Keratinocyte (primary cell): ENCODE measurements around the gene MANSC4. TPM values are rescaled to one million over a fixed set of nuclear protein-coding genes. Genes with fewer than 3 reads are reported as not detected.

ENCODE experiments used
- DNase-seq: peaks from one replicate; pipeline ENCODE4 v3.0.0-alpha.2; 2011; ENCODE audit warnings: low read depth, missing footprints, low spot score
- FAIRE-seq: peaks from 2 replicates; lab custom pipeline; 2011; peaks lifted over from hg19 to GRCh38; lab: Jason Lieb, UNC
- H2AFZ ChIP-seq: 2 replicates; pipeline ENCODE4 v1.6.0; 2012; ENCODE audit warnings: low read length, control low read depth, inconsistent platforms; ENCODE audit not compliant: control insufficient read depth
- H3K27ac ChIP-seq: 2 replicates; pipeline ENCODE4 v1.5.1; 2011; ENCODE audit warnings: low read length; ENCODE audit not compliant: control insufficient read depth, insufficient read depth
- H3K27me3 ChIP-seq: 3 replicates; pipeline ENCODE4 v1.6.0; 2011; ENCODE audit warnings: low read length; ENCODE audit not compliant: control insufficient read depth, insufficient read depth; ENCODE audit errors: extremely low read depth
- H3K36me3 ChIP-seq, 2 experiments: 2 replicates in 1 of 2; 3 replicates in 1 of 2; pipeline ENCODE4 v1.5.1; 2011; ENCODE audit warnings: low read length in 2 of 2, mild to moderate bottlenecking in 1 of 2; ENCODE audit not compliant: control insufficient read depth in 2 of 2, insufficient read depth in 2 of 2; ENCODE audit errors: extremely low read depth in 1 of 2
- H3K4me1 ChIP-seq: 3 replicates; pipeline ENCODE4 v1.5.1; 2011; ENCODE audit warnings: low read length; ENCODE audit not compliant: control insufficient read depth, insufficient read depth; ENCODE audit errors: extremely low read depth
- H3K4me2 ChIP-seq: 3 replicates; pipeline ENCODE4 v1.6.0; 2011; ENCODE audit warnings: low read depth, low read length; ENCODE audit not compliant: control insufficient read depth, insufficient read depth; ENCODE audit errors: extremely low read depth
- H3K4me3 ChIP-seq, 3 experiments: fragments of 200-600 bp in 1 of 3; sonication (generic) in 1 of 3; 2 replicates in 2 of 3; 3 replicates in 1 of 3; pipeline ENCODE4 v1.5.1; 2011 to 2016; ENCODE audit warnings: low read length in 3 of 3, mild to moderate bottlenecking in 3 of 3, control low read depth in 2 of 3, inconsistent platforms in 1 of 3, low read depth in 1 of 3, mixed read lengths in 1 of 3, mixed run types in 1 of 3, moderate library complexity in 1 of 3; ENCODE audit not compliant: control insufficient read depth in 2 of 3, insufficient read depth in 2 of 3; ENCODE audit errors: extremely low read depth in 1 of 3
- H3K79me2 ChIP-seq: 2 replicates; pipeline ENCODE4 v1.6.0; 2012; ENCODE audit warnings: low read length; ENCODE audit not compliant: control insufficient read depth, insufficient read depth
- H3K9ac ChIP-seq: 3 replicates; pipeline ENCODE4 v1.6.0; 2011; ENCODE audit warnings: low read length; ENCODE audit not compliant: control insufficient read depth, insufficient read depth; ENCODE audit errors: extremely low read depth
- H3K9me1 ChIP-seq: 3 replicates; pipeline ENCODE4 v1.6.0; 2011; ENCODE audit warnings: low read length; ENCODE audit not compliant: control insufficient read depth, insufficient read depth; ENCODE audit errors: extremely low read depth
- H3K9me3 ChIP-seq: 2 replicates; pipeline ENCODE4 v1.5.1; 2012; ENCODE audit warnings: low read depth, low read length; ENCODE audit not compliant: control insufficient read depth
- H4K20me1 ChIP-seq: 3 replicates; pipeline ENCODE4 v1.6.0; 2011; ENCODE audit warnings: low read length; ENCODE audit not compliant: control insufficient read depth, insufficient read depth; ENCODE audit errors: extremely low read depth
- CTCF ChIP-seq, 3 experiments: IDR thresholded peaks in 1 of 3; conservative IDR thresholded peaks in 1 of 3; optimal IDR thresholded peaks in 1 of 3; 2 replicates in 2 of 3; 3 replicates in 1 of 3; pipeline versions ENCODE3 to v1.5.1; 2011; ENCODE audit warnings: low read length in 3 of 3, mild to moderate bottlenecking in 3 of 3, moderate library complexity in 2 of 3, control low read depth in 1 of 3, inconsistent platforms in 1 of 3; ENCODE audit not compliant: insufficient read depth in 2 of 3; ENCODE audit errors: extremely low read depth in 1 of 3
- EZH2 ChIP-seq: IDR thresholded peaks from one replicate; pipeline ENCODE4 v1.6.1; 2012; ENCODE audit warnings: inconsistent platforms, mild to moderate bottlenecking, low read length, moderate library complexity
- dilution Hi-C: fragments of 300-500 bp; cut with MboI; formaldehyde crosslinking; loops from one replicate; pipeline ENCODE4 v1.7.0; 2020; ENCODE audit warnings: low sequenced_read_pairs; ENCODE audit not compliant: extremely low pct_ligation_motif_present
- polyA plus RNA-seq, 5 experiments: library from polyadenylated mRNA; depleted of rRNA in 3 of 5; stranded (reverse) in 3 of 5; stranded (forward) in 1 of 5; unstranded in 1 of 5; fragments of >200 nt; gene quantifications; 1 replicate in 1 of 5; 2 replicates in 3 of 5; 3 replicates in 1 of 5; pipeline versions ENCODE4 v1.2.1 to v1.2.3, GENCODE V29; 2011 to 2012; ENCODE audit warnings: missing spikeins in 2 of 5, low read depth in 1 of 5, low replicate concordance in 1 of 5

The MANSC4 gene
- polyA plus RNA-seq, 1 donor (not counting 4 experiments of a cell fraction or from before 2014, with no cell fraction given): 0.67 TPM

GRCh38 chr12:27796128-27796527 is 16.1 kb upstream of the MANSC4 start:
- no peaks in the 10 kb centered on the region for H3K27me3 ChIP-seq
- H3K4me1 ChIP-seq: no peaks in the 10 kb centered on the region
- H3K36me3 ChIP-seq: peaks cover 19 to 42% of the 10 kb centered on the region in 2 experiments
- H4K20me1 ChIP-seq: no peaks in the 10 kb centered on the region
- dilution Hi-C loops: no loop called here
- H3K9me1 ChIP-seq: no peaks in the 10 kb centered on the region
- no peaks in the 10 kb centered on the region for H3K9me3 ChIP-seq
- H3K4me2 ChIP-seq: no peak overlapping the region
- no peak overlapping the region for H3K27ac ChIP-seq
- H2AFZ ChIP-seq: no peak overlapping the region
- no peak overlapping the region for H3K9ac ChIP-seq
- TF ChIP-seq CTCF (optimal IDR thresholded peaks at IDR 0.05 in 1 of 3, IDR thresholded peaks at IDR 0.05 in 1 of 3, conservative IDR thresholded peaks at IDR 0.05 in 1 of 3; ENCODE audit: extremely low read depth in 1 of 3, insufficient read depth in 2 of 3, low read length in 3 of 3) (no peak), EZH2 (no peak)
- DNase-seq (no peak), FAIRE-seq (no peak)
- H3K79me2 ChIP-seq: peaks cover 12% of the 10 kb centered on the region
- no peak overlapping the region for H3K4me3 ChIP-seq

DNA sequence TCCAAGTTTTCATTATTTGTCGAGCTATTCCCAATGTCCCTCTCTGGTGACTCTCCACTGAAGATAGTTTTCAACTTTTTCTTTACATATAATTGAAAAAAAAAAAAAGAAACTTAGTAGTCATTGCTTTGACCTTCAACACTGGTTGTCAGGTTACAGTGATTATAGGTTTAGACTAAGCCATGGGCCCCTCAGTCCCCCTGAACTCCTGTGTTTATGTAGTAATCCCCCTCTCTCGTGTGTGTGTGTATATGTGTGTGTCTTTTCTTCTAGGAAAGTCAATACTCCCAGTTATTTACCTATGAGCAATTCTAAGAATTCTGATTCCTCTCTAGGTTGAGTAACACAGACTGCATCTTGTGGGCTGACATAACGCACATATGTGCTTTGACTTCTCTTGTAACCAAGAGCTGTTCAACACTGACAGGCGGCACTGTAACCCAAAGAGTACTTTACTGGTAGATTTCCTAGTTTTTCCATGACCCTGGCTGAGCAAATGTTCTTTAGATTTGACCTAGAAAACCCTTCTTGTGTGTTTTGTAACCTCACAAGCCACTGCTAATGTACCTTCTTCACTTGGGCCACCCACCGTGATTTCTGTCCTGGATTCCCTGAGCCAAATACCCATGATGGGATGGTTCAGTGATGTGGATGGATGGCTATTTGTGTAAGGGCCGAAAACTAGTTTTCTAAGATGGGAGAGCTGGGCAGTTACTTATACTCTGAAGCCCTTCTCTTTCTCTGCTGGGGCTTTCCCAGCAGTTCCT is 15.0 kb upstream of the MANSC4 start:
- Histone ChIP-seq H3K36me3 (peaks cover 21 to 44% of the 10 kb centered on the region in 2 experiments), H3K9me3 (no peaks in the 10 kb centered on the region), H3K4me1 (no peaks in the 10 kb centered on the region), H3K4me2 (no peak overlapping the region), H3K27me3 (no peaks in the 10 kb centered on the region), H3K4me3 (no peak overlapping the region), H3K27ac (no peak overlapping the region), H3K9ac (no peak overlapping the region), H2AFZ (no peak overlapping the region), H3K79me2 (peaks cover 22% of the 10 kb centered on the region), H3K9me1 (no peaks in the 10 kb centered on the region), H4K20me1 (no peaks in the 10 kb centered on the region)
- FAIRE-seq: no peak
- DNase-seq: no peak
- dilution Hi-C loops: no loop called here
- TF ChIP-seq EZH2 (no peak), CTCF (optimal IDR thresholded peaks at IDR 0.05 in 1 of 3, IDR thresholded peaks at IDR 0.05 in 1 of 3, conservative IDR thresholded peaks at IDR 0.05 in 1 of 3; ENCODE audit: extremely low read depth in 1 of 3, insufficient read depth in 2 of 3, low read length in 3 of 3) (no peak)
